HepG2 (cell line): ENCODE measurements around the gene TRMT2A. TPM values are rescaled to one million over a fixed set of nuclear protein-coding genes. Genes with fewer than 3 reads are reported as not detected.

ENCODE experiments used
- BATF2 ChIP-seq: sonication (generic); formaldehyde crosslinking; IDR thresholded peaks from 2 replicates; pipeline ENCODE4 v1.8.0; 2022; ENCODE audit warnings: mild to moderate bottlenecking, missing genetic modification reagents, moderate library complexity
- CEBPG ChIP-seq: IDR thresholded peaks from 2 replicates; pipeline ENCODE4 v1.6.1; 2016
- GRHL1 ChIP-seq: sonication (generic); formaldehyde crosslinking; conservative IDR thresholded peaks from 2 replicates; pipeline ENCODE4 v1.8.0; 2022; ENCODE audit warnings: missing genetic modification reagents
- SNRNP70 ChIP-seq: fragments of 200-400 bp; formaldehyde crosslinking; IDR thresholded peaks from 2 replicates; pipeline ENCODE4 v1.6.1; 2017; ENCODE audit warnings: mild to moderate bottlenecking, low read depth, low read length, moderate library complexity
- TMF1 ChIP-seq: sonication (generic); formaldehyde crosslinking; IDR thresholded peaks from 2 replicates; pipeline ENCODE4 v1.8.1; 2022; ENCODE audit warnings: low read depth, missing genetic modification reagents
- ZBTB7B ChIP-seq: sonication (generic); formaldehyde crosslinking; IDR thresholded peaks from 2 replicates; pipeline ENCODE4 v1.4.0; 2020; ENCODE audit warnings: missing genetic modification reagents
- ZGPAT ChIP-seq: IDR thresholded peaks from 2 replicates; pipeline ENCODE4 v1.6.1; 2016; ENCODE audit warnings: mild to moderate bottlenecking
- ZNF407 ChIP-seq: sonication (generic); formaldehyde crosslinking; IDR thresholded peaks from one replicate; pipeline ENCODE4 v1.5.1; 2020; ENCODE audit warnings: mild to moderate bottlenecking, missing genetic modification reagents; ENCODE audit errors: not compliant biosample characterization
- ZNF564 ChIP-seq: sonication (generic); formaldehyde crosslinking; IDR thresholded peaks from 2 replicates; pipeline ENCODE4 v1.8.1; 2023; ENCODE audit warnings: mild to moderate bottlenecking, missing genetic modification reagents
- ZNF570 ChIP-seq: sonication (generic); formaldehyde crosslinking; IDR thresholded peaks from 2 replicates; pipeline ENCODE4 v1.4.0; 2020; ENCODE audit warnings: mild to moderate bottlenecking, missing genetic modification reagents, borderline replicate concordance
- ZNF691 ChIP-seq: sonication (generic); formaldehyde crosslinking; IDR thresholded peaks from 2 replicates; pipeline ENCODE4 v1.4.0; 2020; ENCODE audit warnings: missing genetic modification reagents, low read depth, mild to moderate bottlenecking, borderline replicate concordance
- ZNF704 ChIP-seq: sonication (generic); formaldehyde crosslinking; IDR thresholded peaks from 2 replicates; pipeline ENCODE4 v1.8.1; 2023; ENCODE audit warnings: mild to moderate bottlenecking, inconsistent platforms, moderate library complexity, missing genetic modification reagents, borderline replicate concordance
- ZNF775 ChIP-seq: sonication (generic); formaldehyde crosslinking; IDR thresholded peaks from 2 replicates; pipeline ENCODE4 v1.4.0; 2020; ENCODE audit warnings: missing genetic modification reagents, mild to moderate bottlenecking, moderate library complexity, borderline replicate concordance
- polyA plus RNA-seq, 8 experiments: library from polyadenylated mRNA; depleted of rRNA in 3 of 8; stranded (reverse) in 7 of 8; unstranded in 1 of 8; fragments of >200 nt; fragmentation: Illumina TruSeq in 4 of 8; extraction: Trizol in 4 of 8; gene quantifications; 2 replicates each; pipeline versions ENCODE4 v1.2.1 to v1.2.3, GENCODE V29; 2011 to 2016; ENCODE audit warnings: low read depth in 4 of 8, missing spikeins in 1 of 8, mixed read lengths in 1 of 8; ENCODE audit not compliant: insufficient read depth in 1 of 8
- total RNA-seq, 5 experiments: library from RNA; depleted of rRNA; stranded (reverse); fragments of >200 nt; fragmentation: Illumina TruSeq; extraction: Trizol; gene quantifications; 2 replicates each; pipeline ENCODE4 v1.2.3, GENCODE V29; 2016; ENCODE audit warnings: low read depth in 1 of 5

TRMT2A gene
- total and polyA plus RNA-seq, 2 of the 13 experiments (the other 11 are each of a cell fraction or from before 2014, with no cell fraction given), result 24.0 to 30.3 TPM

- TF ChIP-seq ZNF407 (CRISPR knock-in tag) (no peak), TMF1 (CRISPR knock-in tag) (peak; percentile 93; the same call in 1 of the 2 replicates), CEBPG (CRISPR knock-in tag) (peak; percentile 13; the same call in 1 of the 2 replicates), ZNF570 (CRISPR knock-in tag) (no peak), ZNF691 (CRISPR knock-in tag) (peak; percentile 45; the same call in 1 of the 2 replicates), ZBTB7B (CRISPR knock-in tag) (no peak; the same call in 1 of the 2 replicates), ZNF564 (CRISPR knock-in tag) (peak; percentile 59; the same call in 1 of the 2 replicates), ZNF704 (CRISPR knock-in tag) (no peak), SNRNP70 (no peak), ZGPAT (CRISPR knock-in tag) (peak; percentile 90), BATF2 (peak; percentile 95), ZNF775 (CRISPR knock-in tag) (no peak), GRHL1 (CRISPR knock-in tag) (no peak)
These were observed at the start of gene TRMT2A (continued) for GRCh38 chr22:20116951-20117632.
